Inflammatory macrophage treated with lipopolysaccharide for 4 hours (primary cell): ENCODE data around the gene ZSCAN20.
A peak's percentile ranks its signal among the peaks of the same experiment; 100 is the strongest.

Experiments
- DNase-seq: peaks from one replicate; pipeline ENCODE4 v3.0.0-alpha.2; 2020

ZSCAN20 gene

DNA sequence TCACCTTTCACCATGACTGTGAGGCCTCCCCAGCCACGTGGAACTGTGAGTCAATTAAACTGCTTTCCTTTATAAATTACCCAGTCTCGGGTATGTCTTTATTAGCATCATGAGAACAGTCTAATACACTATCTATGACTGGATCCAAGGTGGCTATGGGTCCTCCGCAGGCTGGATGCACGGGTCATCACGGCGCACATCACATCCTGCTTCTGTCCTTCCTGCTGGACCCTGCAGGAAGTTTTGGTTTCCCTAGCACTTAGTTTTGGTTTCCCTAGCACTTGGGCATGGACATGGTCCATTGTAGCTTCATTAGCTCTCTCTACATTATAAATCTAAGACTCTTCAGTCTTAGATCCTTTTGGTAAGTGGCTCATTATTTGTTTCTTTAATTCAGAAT lies 27.3 kb upstream of the ZSCAN20 start:
- DNase-seq: no peak

- DNase-seq: no peak
These were observed 25.9 kb upstream of the ZSCAN20 start for GRCh38 chr1:33446590-33446989.

DNA sequence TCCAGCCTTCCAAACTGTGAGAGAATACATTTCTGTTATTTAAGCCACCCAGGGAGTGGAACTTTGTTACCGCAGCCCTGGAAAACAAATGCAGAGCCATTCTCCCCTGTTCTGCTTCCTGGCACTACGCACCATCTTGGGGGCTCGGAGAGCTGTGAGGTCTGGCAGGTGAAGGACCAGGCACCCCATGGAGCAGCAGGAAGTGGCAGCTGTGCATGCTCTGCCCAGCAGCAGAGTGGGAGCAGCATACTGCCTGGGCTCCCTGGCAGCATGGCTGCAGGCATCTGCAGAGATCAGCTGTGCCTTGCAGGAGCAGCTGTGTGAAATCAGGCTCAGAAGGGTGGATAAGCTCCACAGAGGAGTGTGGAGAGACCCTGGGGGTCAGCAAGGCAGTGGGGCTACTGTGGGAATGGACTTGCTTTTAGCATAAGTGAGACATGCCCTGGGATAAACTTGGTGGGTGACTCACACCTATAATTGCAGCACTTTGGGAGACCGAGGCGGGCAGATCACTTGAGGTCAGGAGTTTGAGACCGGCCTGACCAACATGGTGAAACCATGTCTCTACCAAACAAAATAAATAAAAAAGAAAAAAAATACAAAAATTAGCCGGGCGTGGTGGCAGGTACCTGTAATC lies 17.7 kb upstream of the ZSCAN20 start:
- no peak for DNase-seq

GRCh38 chr1:33455539-33456501 lies 16.6 kb upstream of the ZSCAN20 start:
- peak; percentile 78 for DNase-seq

DNA sequence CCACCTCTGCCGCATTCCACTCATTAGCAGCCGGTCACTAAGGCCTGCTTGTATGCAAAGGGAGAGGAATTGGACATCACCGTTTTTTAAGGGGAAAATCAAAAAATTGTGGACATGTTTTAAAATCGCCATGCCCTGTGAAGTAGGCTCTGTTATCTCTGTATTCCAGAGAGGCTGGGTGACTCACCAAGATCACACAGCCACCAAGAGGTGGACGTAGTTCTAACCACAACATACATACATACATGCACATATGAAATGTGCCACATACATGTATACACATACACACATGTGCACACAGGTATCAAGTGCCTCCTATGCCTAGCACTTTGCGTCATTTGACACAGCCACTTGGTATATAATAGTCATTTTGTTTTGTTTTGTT lies 16.0 kb upstream of the ZSCAN20 start:
- no peak for DNase-seq

- peak; percentile 91 for DNase-seq
These were observed 12.8 kb upstream of the ZSCAN20 start for GRCh38 chr1:33459691-33460090.

GRCh38 chr1:33460144-33460543 lies 12.3 kb upstream of the ZSCAN20 start:
- peak; percentile 13 for DNase-seq

DNA sequence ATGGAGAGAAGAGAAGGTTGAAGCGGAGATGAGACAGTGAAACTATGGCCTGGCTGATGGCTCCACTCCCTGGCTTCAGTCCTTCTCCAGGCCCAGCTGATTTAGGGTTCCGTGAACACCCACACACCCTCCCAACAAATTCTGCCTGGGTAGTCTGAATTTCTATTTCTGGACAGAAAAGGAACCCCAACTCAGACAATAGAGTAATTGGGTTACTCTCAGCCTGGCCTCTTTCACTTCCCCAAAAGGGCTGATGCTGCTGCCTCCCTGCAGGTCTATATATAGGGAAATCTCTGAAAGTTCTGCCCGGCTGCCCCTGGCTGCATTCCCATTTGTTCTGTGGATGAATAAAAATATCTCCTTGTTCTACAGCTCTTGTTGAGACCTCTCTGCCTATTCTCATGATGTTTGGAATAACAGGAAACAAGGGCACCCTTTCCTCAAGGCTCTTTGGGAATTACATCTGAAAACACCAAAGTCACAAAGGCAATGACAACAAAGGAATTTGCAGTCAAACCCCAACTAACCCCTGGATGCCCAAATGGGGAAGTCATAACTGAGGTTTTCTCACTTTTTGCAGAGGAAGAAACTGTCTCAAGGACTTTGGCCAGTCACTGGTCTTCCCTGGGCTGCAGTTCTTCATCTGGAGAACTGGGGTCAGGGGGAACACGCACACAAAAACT lies 11.4 kb upstream of the ZSCAN20 start:
- peak; percentile 85 for DNase-seq

DNA sequence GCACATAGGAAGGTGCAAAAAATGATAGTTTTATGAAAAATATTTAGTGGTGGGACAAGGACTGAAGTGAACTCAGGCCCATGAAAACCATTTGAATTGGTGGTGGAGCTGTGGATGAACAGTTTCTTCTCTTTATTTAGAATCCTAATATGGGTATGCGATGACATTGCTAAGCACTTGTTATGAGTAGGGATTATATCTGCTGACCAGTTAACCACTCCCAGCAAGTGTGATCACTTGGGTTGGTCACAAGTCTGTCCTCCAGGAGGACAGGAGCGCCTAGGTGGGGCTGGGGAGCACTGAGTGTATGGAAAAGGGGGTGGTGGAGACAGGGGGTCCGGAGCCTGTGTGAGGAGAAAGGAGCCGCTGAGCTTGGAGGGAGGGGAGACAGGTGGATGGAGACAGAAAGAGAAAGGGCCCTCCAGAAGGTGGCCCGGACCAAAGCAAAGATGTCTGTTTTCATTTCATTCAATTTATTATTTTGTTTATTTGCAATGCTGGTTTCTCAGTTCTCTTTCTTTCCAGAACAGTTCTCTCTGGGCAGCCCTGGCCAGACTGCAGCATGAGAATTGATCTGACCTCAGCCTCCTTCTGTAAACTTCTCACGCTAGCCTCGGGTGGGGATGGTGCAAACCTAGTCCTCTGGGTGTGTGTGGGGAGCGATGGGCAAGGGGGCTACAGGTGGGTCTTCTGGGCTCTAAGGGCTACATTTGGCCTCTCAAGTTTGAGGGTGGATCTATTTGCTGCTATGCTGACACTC lies 9.9 kb upstream of the ZSCAN20 start:
- peak; percentile 22 for DNase-seq

- DNase-seq: no peak
These were observed 7.9 kb upstream of the ZSCAN20 start for GRCh38 chr1:33464552-33464951.

- peak; percentile 75 for DNase-seq
These were observed 7.1 kb upstream of the ZSCAN20 start for GRCh38 chr1:33465316-33465715.

GRCh38 chr1:33466159-33466558 lies 6.3 kb upstream of the ZSCAN20 start:
- no peak for DNase-seq

DNA sequence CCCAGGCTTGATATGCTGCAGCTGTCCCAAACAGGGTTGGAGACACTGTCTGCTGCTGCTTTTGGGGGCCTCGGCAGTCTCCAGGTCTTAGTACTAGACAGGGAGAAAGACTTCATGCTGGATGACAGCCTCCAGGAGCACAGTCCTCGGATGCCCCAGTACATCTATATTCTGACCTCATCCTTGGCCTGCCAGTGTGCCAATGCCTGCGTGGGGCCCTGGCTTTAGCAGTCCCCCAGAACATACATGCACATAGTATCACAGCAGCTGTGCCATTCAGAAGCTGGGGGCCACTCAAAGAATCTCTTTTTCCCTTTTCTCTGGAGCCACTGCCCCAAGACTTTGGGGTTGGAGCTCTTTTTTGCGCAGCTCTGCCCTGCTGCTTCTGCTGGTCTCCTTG lies 4.4 kb upstream of the ZSCAN20 start:
- DNase-seq: no peak

- peak; percentile 10 for DNase-seq
These were observed 3.9 kb upstream of the ZSCAN20 start for GRCh38 chr1:33468531-33468930.

- DNase-seq: no peak
These were observed 3.5 kb upstream of the ZSCAN20 start for GRCh38 chr1:33468967-33469366.

DNA sequence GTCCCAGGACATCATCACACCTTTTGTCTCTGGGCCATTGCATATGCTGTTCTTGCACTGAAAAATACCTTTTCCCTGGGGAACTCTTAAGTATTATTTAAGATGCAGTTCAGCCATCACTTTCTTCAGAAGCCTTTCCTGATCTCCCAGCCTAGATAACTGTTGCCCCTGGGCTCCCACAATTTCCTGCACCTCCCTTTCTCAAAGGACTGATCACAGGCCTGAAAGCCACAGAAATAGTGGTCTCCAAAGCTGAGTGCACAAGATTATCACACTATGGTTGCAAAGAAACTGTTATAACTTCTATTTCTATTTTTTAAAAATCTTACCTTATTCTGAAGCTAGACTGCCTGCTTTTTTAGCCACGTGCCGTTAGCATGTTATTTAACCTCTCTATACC lies 2.8 kb upstream of the ZSCAN20 start:
- no peak for DNase-seq

- DNase-seq: peak; percentile 84
These were observed 1.9 kb upstream of the ZSCAN20 start for GRCh38 chr1:33470495-33471012.

DNA sequence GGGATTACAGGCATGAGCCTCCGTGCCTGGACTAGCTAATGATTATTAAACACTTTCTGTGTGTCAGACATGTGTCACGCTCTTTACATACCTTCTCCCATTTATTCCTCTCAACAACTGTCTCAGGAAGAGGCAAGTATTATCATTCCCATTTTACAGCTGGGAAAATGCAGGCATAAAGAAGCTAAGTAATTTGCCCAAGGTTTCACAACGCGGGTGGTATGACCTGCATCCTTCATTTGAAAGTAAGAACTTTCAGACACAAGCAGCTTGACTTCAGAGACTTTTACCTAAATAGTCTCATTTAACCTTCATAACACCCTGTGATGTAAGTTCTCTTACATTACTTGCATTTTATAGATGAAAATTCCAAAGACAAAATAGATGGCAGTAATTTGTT lies 1.0 kb upstream of the ZSCAN20 start:
- no peak for DNase-seq

- no peak for DNase-seq
These were observed 1.5 kb downstream of the ZSCAN20 start for GRCh38 chr1:33473900-33474299.

DNA sequence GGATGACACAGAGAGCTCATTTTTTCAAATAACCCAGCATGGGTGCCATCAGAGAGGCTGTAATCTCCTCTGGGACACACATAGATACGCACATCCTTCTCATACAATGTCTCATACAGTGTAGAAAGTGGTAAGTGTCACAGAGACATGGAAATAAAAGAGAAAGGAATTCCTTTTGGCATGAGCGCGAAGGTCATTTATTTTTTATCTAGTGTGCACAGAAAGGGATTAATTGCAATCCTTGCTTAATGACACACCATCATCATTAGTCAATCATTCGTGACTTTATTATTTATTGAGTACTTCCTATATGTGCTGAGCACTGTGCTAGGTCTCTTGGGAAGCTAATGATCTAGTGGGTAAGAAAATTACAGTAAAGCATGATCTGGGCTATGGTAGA lies 5.0 kb downstream of the ZSCAN20 start:
- DNase-seq: no peak

DNA sequence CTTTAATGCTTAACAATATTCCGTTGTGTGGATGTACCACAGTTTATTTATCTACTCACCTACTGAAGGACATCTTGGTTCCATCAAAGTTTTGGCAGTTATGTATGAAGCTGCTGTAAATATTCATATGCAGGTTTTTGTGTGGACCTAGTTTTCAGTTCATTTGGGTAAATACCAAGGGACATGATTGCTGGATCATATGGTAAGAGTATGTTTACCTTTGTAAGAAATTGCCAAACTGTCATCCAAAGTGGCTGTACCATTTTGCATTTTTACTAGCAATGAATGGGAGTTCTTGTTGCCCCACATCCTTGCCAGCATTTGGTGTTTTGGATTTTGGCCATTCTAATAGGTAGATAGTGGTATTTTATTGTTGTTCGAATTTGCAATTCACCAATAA lies 10.0 kb downstream of the ZSCAN20 start:
- DNase-seq: no peak

GRCh38 chr1:33488624-33489023 lies 16.2 kb downstream of the ZSCAN20 start:
- no peak for DNase-seq

- DNase-seq: no peak
These were observed 22.5 kb downstream of the ZSCAN20 start for GRCh38 chr1:33494929-33495328.
